Measurements from ENCODE around the gene FHL3.

Gene FHL3

GRCh38 chr1:37958690-37959089, 46.6 kb downstream of the FHL3 start:
- H3K9me3 ChIP-seq (ENCODE audit: severe bottlenecking): no peaks in the 10 kb centered on the region
- peaks cover 33% of the 10 kb centered on the region for H3K36me3 ChIP-seq
- no peaks in the 10 kb centered on the region for H3K27me3 ChIP-seq (ENCODE audit: insufficient read depth, low read depth, severe bottlenecking)
- no peak overlapping the region for H3K27ac ChIP-seq
- TF ChIP-seq CTCF (IDR thresholded peaks at IDR 0.05; ENCODE audit: low read depth, low read length): no peak
- no peak for DNase-seq
- no peak overlapping the region for H3K4me3 ChIP-seq (ENCODE audit: low read depth, low read length)

DNA sequence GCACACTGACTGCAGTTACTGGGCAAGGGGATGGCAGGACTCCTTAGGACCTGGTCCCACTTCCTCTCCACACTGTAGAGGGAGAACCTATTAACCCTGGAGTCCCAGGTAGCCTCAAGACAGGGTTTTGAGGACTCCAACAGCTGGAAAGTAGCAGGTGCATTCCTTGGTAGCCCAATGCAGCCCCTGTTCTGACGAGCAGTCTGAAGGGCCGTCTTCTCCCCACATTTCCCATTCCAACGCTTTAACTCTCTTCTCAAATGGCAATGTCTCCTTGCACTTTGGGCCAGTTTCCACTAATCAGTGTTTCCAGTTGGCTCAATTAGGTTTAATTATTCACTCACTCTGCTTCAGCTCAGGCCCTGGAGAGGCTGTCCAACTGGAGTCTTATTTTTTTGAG, 49.6 kb downstream of the FHL3 start:
- no peak for TF ChIP-seq CTCF (IDR thresholded peaks at IDR 0.05; ENCODE audit: low read depth, low read length)
- Histone ChIP-seq H3K36me3 (peaks cover 22% of the 10 kb centered on the region), H3K27me3 (ENCODE audit: insufficient read depth, low read depth, severe bottlenecking) (no peaks in the 10 kb centered on the region), H3K9me3 (ENCODE audit: severe bottlenecking) (no peaks in the 10 kb centered on the region), H3K4me3 (ENCODE audit: low read depth, low read length) (no peak overlapping the region), H3K27ac (no peak overlapping the region)
- no peak for DNase-seq

GRCh38 chr1:37954316-37954971, 50.9 kb downstream of the FHL3 start:
- no peak for TF ChIP-seq CTCF (IDR thresholded peaks at IDR 0.05; ENCODE audit: low read depth, low read length)
- DNase-seq: peak; percentile 47
- no peak overlapping the region for H3K4me3 ChIP-seq (ENCODE audit: low read depth, low read length)
- no peak overlapping the region; the same call in 1 of the 2 replicates for H3K27ac ChIP-seq
- H3K9me3 ChIP-seq (ENCODE audit: severe bottlenecking): no peaks in the 10 kb centered on the region
- H3K27me3 ChIP-seq (ENCODE audit: insufficient read depth, low read depth, severe bottlenecking): no peaks in the 10 kb centered on the region
- peaks cover 12% of the 10 kb centered on the region for H3K36me3 ChIP-seq

DNA sequence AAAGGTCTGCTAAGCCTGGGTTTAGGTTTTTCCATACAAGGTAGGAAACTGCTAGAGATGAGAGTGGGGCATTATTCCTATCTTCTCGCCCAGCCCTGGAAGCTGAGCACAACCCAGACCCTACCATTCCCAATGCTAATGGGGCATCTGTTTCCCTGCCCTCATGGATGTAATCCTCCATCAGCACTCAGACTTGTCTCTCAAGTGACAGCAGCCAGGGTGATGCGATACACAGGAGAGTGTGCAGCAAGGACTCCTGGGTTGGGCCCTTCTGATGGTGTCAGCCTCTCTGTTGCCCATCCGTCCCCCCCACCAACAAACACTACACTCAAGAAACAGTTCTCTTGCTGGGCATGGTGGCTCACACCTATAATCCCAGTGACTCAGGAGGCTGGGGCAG, 52.6 kb downstream of the FHL3 start:
- Histone ChIP-seq H3K36me3 (no peaks in the 10 kb centered on the region; the same call in none of the 2 replicates), H3K27ac (no peak overlapping the region), H3K27me3 (ENCODE audit: insufficient read depth, low read depth, severe bottlenecking) (no peaks in the 10 kb centered on the region), H3K4me3 (ENCODE audit: low read depth, low read length) (no peak overlapping the region), H3K9me3 (ENCODE audit: severe bottlenecking) (no peaks in the 10 kb centered on the region)
- TF ChIP-seq CTCF (IDR thresholded peaks at IDR 0.05; ENCODE audit: low read depth, low read length): no peak
- no peak for DNase-seq

GRCh38 chr1:37951783-37952624, 53.3 kb downstream of the FHL3 start:
- Histone ChIP-seq H3K36me3 (no peaks in the 10 kb centered on the region; the same call in none of the 2 replicates), H3K27ac (no peak overlapping the region), H3K27me3 (ENCODE audit: insufficient read depth, low read depth, severe bottlenecking) (no peaks in the 10 kb centered on the region), H3K9me3 (ENCODE audit: severe bottlenecking) (no peaks in the 10 kb centered on the region), H3K4me3 (ENCODE audit: low read depth, low read length) (no peak overlapping the region)
- TF ChIP-seq CTCF (IDR thresholded peaks at IDR 0.05; ENCODE audit: low read depth, low read length): no peak
- no peak for DNase-seq
